ENCODE measurements around the gene FAM78B.

DNA sequence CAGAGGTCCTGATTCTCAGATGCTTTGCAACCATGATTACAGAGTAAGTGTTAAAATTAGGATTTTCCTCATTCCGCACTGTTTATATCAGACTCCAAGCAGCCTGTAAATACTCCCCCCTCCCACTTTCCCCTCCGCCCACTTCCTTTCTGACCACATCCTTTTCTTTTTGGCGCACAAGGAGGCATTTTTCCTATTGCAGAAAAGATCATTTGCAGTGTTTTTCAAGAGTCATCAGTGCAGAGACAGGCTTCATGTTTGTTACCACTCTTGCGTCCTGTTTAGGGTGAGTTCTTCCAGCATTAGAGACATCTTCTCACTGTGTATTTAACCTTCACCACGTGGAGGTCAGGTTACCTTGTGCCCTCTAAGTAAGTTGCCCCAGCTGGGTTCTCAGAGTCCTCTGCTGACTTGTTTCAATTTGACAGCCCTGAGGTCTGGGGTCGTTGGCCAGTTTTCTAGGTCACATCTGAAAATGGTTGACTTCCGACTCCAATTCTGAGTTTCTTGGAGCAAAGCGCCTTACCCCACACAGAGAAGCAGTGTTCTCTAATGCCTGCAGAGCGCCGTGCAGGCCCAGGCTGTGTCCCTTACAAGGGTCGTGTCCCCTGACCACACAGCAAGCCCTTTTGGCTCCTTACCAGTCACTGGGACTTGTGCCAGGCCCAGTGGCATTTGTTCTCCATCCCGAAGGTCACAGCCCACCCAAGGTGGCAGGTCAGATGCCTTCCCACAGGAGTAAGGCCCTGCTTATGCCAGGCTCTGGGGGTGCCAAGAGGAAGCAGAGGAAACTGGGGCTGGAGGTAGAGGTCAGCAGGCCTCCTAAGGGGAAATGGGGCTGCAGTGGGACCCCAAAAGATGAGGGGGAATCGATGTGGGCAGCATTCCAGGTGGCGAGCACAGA, 85.6 kb downstream of the FAM78B start:
- TF ChIP-seq, protein P1, sequence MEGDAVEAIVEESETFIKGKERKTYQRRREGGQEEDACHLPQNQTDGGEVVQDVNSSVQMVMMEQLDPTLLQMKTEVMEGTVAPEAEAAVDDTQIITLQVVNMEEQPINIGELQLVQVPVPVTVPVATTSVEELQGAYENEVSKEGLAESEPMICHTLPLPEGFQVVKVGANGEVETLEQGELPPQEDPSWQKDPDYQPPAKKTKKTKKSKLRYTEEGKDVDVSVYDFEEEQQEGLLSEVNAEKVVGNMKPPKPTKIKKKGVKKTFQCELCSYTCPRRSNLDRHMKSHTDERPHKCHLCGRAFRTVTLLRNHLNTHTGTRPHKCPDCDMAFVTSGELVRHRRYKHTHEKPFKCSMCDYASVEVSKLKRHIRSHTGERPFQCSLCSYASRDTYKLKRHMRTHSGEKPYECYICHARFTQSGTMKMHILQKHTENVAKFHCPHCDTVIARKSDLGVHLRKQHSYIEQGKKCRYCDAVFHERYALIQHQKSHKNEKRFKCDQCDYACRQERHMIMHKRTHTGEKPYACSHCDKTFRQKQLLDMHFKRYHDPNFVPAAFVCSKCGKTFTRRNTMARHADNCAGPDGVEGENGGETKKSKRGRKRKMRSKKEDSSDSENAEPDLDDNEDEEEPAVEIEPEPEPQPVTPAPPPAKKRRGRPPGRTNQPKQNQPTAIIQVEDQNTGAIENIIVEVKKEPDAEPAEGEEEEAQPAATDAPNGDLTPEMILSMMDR (IDR thresholded peaks at IDR 0.05; ENCODE audit: low read length) = no peak
- no peak for TF ChIP-seq EZH2 (IDR thresholded peaks at IDR 0.05; ENCODE audit: borderline replicate concordance, low read length)

Measured in OCI-LY1 (cell line).